HUES6 (cell line): ENCODE results near the gene KCNQ5.

Source experiments
- H3K27ac ChIP-seq: 2 replicates; pipeline ENCODE4 v1.7.0; 2013; ENCODE audit warnings: low read depth, mild to moderate bottlenecking, low read length, inconsistent platforms
- H3K27me3 ChIP-seq: 2 replicates; pipeline ENCODE4 v1.6.1; 2013; ENCODE audit warnings: low read length; ENCODE audit not compliant: control insufficient read depth, insufficient read depth
- H3K36me3 ChIP-seq: 2 replicates; pipeline ENCODE4 v1.6.1; 2013; ENCODE audit warnings: low read length; ENCODE audit not compliant: control insufficient read depth, insufficient read depth
- H3K4me1 ChIP-seq: 2 replicates; pipeline ENCODE4 v1.6.1; 2013; ENCODE audit warnings: low read length; ENCODE audit not compliant: control insufficient read depth, insufficient read depth
- H3K4me3 ChIP-seq: 2 replicates; pipeline ENCODE4 v1.5.1; 2013; ENCODE audit warnings: low read depth, low read length
- H3K9ac ChIP-seq: one replicate; pipeline ENCODE4 v1.6.1; 2013; ENCODE audit warnings: mild to moderate bottlenecking, low read length
- H3K9me3 ChIP-seq: 2 replicates; pipeline ENCODE4 v1.6.1; 2013; ENCODE audit warnings: low read depth, low read length; ENCODE audit not compliant: control insufficient read depth, insufficient read depth

KCNQ5 gene

GRCh38 chr6:73151732-73152131 lies 529.9 kb downstream of the KCNQ5 start:
- H3K4me3 ChIP-seq: no peak overlapping the region

GRCh38 chr6:73152556-73152955 lies 530.7 kb downstream of the KCNQ5 start:
- Histone ChIP-seq H3K27ac (no peak overlapping the region), H3K9ac (no peak overlapping the region), H3K9me3 (no peaks in the 10 kb centered on the region), H3K36me3 (no peaks in the 10 kb centered on the region), H3K4me3 (no peak overlapping the region), H3K27me3 (no peaks in the 10 kb centered on the region), H3K4me1 (no peaks in the 10 kb centered on the region)

More at GRCh38 chr6:73151732-73152131, 529.9 kb downstream of the KCNQ5 start:
- no peaks in the 10 kb centered on the region for H3K36me3 ChIP-seq
- no peaks in the 10 kb centered on the region for H3K4me1 ChIP-seq
- H3K9ac ChIP-seq: no peak overlapping the region
- no peak overlapping the region for H3K27ac ChIP-seq
- H3K9me3 ChIP-seq: no peaks in the 10 kb centered on the region
- no peaks in the 10 kb centered on the region for H3K27me3 ChIP-seq

GRCh38 chr6:73152966-73153757 lies 531.3 kb downstream of the KCNQ5 start:
- Histone ChIP-seq H3K9ac (no peak overlapping the region), H3K36me3 (no peaks in the 10 kb centered on the region), H3K4me1 (no peaks in the 10 kb centered on the region), H3K4me3 (no peak overlapping the region), H3K27ac (no peak overlapping the region), H3K27me3 (no peaks in the 10 kb centered on the region), H3K9me3 (no peaks in the 10 kb centered on the region)

GRCh38 chr6:73156793-73157767 lies 535.2 kb downstream of the KCNQ5 start:
- H3K9me3 ChIP-seq: no peaks in the 10 kb centered on the region
- H3K9ac ChIP-seq: no peak overlapping the region
- H3K4me3 ChIP-seq: no peak overlapping the region
- no peaks in the 10 kb centered on the region for H3K27me3 ChIP-seq
- no peaks in the 10 kb centered on the region for H3K36me3 ChIP-seq
- no peaks in the 10 kb centered on the region for H3K4me1 ChIP-seq
- H3K27ac ChIP-seq: no peak overlapping the region

GRCh38 chr6:73157870-73158269 lies 536.0 kb downstream of the KCNQ5 start:
- Histone ChIP-seq H3K27ac (no peak overlapping the region), H3K4me3 (no peak overlapping the region), H3K4me1 (no peaks in the 10 kb centered on the region), H3K9me3 (no peaks in the 10 kb centered on the region), H3K27me3 (no peaks in the 10 kb centered on the region), H3K9ac (no peak overlapping the region), H3K36me3 (no peaks in the 10 kb centered on the region)

GRCh38 chr6:73169111-73169510 lies 547.2 kb downstream of the KCNQ5 start:
- no peak overlapping the region for H3K9ac ChIP-seq

GRCh38 chr6:73169633-73170032 lies 547.8 kb downstream of the KCNQ5 start:
- Histone ChIP-seq H3K27ac (no peak overlapping the region), H3K27me3 (no peaks in the 10 kb centered on the region), H3K9me3 (no peaks in the 10 kb centered on the region), H3K4me3 (no peak overlapping the region), H3K4me1 (no peaks in the 10 kb centered on the region), H3K36me3 (no peaks in the 10 kb centered on the region), H3K9ac (no peak overlapping the region)

More at GRCh38 chr6:73169111-73169510, 547.2 kb downstream of the KCNQ5 start:
- H3K36me3 ChIP-seq: no peaks in the 10 kb centered on the region
- H3K4me3 ChIP-seq: no peak overlapping the region
- no peaks in the 10 kb centered on the region for H3K9me3 ChIP-seq
- H3K4me1 ChIP-seq: no peaks in the 10 kb centered on the region
- H3K27me3 ChIP-seq: no peaks in the 10 kb centered on the region
- H3K27ac ChIP-seq: no peak overlapping the region

GRCh38 chr6:73174646-73175045 lies 552.8 kb downstream of the KCNQ5 start:
- no peaks in the 10 kb centered on the region for H3K9me3 ChIP-seq
- H3K27me3 ChIP-seq: no peaks in the 10 kb centered on the region
- no peak overlapping the region for H3K27ac ChIP-seq
- no peak overlapping the region for H3K4me3 ChIP-seq
- H3K4me1 ChIP-seq: no peaks in the 10 kb centered on the region
- H3K36me3 ChIP-seq: no peaks in the 10 kb centered on the region
- H3K9ac ChIP-seq: no peak overlapping the region

GRCh38 chr6:73176057-73176456 lies 554.2 kb downstream of the KCNQ5 start:
- Histone ChIP-seq H3K27me3 (no peaks in the 10 kb centered on the region), H3K9ac (no peak overlapping the region), H3K27ac (no peak overlapping the region), H3K9me3 (no peaks in the 10 kb centered on the region), H3K4me3 (no peak overlapping the region), H3K4me1 (no peaks in the 10 kb centered on the region; the same call in 1 of the 2 replicates), H3K36me3 (no peaks in the 10 kb centered on the region)

- no peaks in the 10 kb centered on the region for H3K9me3 ChIP-seq
- H3K36me3 ChIP-seq: no peaks in the 10 kb centered on the region
- H3K4me1 ChIP-seq: no peaks in the 10 kb centered on the region; the same call in 1 of the 2 replicates
- no peak overlapping the region; the same call in 1 of the 2 replicates for H3K27ac ChIP-seq
- H3K4me3 ChIP-seq: no peak overlapping the region
- no peaks in the 10 kb centered on the region for H3K27me3 ChIP-seq
- no peak overlapping the region for H3K9ac ChIP-seq
Observed at GRCh38 chr6:73177221-73177944, 555.5 kb downstream of the KCNQ5 start.
